H54 (cell line): ENCODE data around the gene JPH4.

Experiments used
- DNase-seq: peaks from one replicate; pipeline ENCODE4 v3.0.0; 2011; ENCODE audit warnings: low spot score, mixed read lengths; ENCODE audit not compliant: insufficient read length
- FAIRE-seq: peaks from 3 replicates; lab custom pipeline; 2011; peaks lifted over from hg19 to GRCh38; lab: Jason Lieb, UNC
- POLR2A ChIP-seq: IDR thresholded peaks from 2 replicates; pipeline ENCODE4 v1.6.1; 2011; ENCODE audit warnings: low read depth, mild to moderate bottlenecking, low read length

JPH4 gene

DNA sequence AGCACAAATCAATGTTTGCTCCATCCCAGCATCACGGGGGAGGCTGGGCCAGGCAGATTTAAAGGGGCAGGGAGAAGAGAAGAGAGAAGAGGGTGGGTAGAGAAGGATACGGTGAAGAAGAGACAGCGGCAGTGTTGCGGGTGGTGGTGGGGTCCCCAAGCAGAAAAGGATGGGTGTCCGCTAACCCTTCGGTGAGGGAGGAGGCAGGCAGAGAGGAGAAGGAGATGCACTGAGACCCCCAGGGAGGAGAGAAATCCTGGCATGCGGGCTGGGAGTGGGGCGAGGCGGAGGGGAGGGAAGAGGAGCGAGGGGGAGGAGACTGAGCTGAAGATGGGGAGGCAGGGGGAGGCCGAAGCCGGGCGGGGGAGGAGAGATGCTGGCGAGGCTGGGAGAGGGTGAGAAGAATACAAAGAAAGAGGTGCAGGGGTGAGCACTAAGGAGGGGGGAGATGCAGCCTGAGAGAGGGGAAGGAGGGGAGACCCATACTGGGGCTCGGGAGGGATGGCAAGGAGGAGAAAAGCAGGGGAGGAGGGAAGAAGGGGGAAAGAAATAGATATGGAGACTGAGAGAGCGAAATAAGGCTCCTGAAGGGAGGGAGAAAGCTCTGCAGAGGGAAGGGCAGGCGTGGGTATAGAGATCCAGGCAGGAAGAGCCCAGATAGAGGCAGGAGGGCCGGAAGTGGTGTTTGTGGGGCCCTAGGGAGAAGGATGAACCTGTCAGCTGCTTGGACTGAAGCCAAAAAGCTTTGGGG is at the start of gene JPH4:
TSS of gene JPH4 (minus strand) at position 231 of the 751 bp plus-strand sequence. CDS start 1,337 bp downstream, outside the sequence.
- FAIRE-seq (no peak), DNase-seq (peak; percentile 42)
- TF ChIP-seq POLR2A: no peak

DNA sequence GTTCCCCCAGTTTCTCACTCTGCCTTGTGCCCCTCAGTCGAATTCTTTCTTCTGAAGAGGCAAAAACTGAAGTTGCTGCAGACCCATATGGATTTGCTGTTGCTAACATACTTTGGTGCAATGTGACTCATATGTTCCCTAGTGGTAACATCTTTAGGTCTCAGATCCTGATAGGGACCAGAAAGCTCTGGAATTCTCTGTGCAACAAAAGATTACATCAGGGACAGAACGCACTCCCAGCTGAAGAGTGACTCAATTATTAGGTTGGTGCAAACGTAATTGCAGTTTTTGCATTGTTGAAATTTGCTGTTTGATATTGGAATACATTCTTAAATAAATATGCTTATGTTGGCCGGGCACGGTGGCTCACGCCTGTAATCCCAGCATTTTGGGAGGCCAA is 49.4 kb upstream of the JPH4 start:
- DNase-seq (no peak), FAIRE-seq (no peak)
- TF ChIP-seq POLR2A: no peak

DNA sequence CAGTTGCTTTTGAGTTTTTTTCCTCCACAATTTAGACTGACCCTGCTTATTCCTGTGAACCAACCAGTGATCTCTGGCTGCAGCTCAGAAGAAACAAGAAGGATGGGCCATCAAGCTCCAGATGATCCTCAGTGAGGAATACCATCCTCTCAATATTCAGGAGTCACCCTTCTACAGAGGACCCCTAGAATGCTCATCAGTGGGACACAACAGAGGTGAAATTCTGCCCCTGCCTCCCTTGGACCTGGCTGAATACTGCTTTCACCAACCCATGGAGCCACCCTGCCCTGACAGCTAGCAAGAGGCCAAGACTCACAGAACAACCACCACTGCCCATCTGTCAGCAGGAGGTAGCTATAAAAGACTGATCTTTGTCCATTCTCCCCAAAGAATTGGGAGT is 48.4 kb upstream of the JPH4 start:
- DNase-seq: no peak
- no peak for TF ChIP-seq POLR2A
- no peak for FAIRE-seq

DNA sequence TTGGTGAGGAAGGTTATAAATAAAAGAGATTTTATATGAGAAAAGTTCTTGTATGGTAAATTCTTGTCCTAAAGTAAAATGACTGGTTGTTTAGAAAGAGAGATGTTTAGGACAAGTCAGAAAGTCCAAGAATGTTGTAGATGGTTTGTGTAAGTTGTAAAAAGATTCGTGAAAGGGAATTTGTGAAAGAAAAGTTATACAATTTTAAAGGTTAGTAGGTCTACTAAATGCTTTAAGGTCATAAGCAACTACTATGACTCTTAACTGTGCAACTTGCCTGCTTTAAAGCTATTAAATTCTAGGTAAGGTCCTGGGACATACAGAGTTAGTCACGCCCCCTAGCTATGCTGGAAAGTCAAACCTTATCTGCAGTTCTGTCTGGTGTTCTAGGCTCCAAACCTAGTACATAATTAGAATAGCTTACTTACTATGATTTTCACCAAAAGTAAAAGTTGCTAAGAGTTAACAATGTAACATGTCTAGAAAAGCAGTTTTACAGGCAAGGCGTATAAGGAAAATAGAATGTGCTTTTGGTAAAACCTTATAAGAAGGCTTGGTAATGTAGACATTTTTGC is 46.3 kb upstream of the JPH4 start:
- TF ChIP-seq POLR2A: no peak
- DNase-seq: no peak
- FAIRE-seq: no peak

DNA sequence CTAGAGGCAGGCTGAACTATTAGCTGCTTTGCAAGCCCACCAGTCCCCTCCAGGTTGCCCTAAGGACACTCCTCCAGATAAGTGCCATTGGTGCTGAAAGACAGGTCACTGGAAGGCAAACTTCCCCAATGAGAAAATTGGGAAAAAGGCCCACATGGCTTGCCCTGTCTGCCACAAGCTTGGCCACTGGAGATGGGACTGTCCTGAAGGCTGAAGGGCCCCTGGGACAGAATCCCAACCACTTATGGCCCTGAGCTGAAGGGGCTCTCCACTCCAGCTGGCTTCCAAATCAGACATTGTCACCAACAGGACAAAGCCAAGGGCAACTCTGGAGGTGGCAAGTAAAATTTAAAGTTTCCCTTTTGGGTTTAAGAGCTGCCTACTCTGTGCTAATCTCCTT is 45.4 kb upstream of the JPH4 start:
- no peak for FAIRE-seq
- DNase-seq: no peak
- no peak for TF ChIP-seq POLR2A

DNA sequence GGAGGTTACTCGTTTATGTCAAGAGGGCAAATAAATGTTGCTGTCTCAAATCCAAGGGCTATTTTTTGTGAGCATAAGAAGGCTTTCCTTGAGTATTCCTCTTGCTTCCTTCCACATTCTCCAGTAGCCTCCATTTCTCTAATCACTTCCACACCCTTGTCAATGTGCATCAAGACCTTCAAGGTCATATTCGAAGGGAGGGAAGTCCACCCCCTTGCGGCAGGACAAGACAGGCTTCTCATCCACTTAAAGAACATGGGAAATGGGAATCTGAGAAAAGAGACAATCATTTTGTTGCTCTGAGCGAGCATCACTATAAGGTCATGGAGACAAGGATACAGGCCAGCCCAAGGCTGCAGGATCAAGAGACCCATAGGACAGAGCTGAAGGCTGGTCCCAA is 44.4 kb upstream of the JPH4 start:
- DNase-seq: no peak
- FAIRE-seq: no peak
- no peak for TF ChIP-seq POLR2A

DNA sequence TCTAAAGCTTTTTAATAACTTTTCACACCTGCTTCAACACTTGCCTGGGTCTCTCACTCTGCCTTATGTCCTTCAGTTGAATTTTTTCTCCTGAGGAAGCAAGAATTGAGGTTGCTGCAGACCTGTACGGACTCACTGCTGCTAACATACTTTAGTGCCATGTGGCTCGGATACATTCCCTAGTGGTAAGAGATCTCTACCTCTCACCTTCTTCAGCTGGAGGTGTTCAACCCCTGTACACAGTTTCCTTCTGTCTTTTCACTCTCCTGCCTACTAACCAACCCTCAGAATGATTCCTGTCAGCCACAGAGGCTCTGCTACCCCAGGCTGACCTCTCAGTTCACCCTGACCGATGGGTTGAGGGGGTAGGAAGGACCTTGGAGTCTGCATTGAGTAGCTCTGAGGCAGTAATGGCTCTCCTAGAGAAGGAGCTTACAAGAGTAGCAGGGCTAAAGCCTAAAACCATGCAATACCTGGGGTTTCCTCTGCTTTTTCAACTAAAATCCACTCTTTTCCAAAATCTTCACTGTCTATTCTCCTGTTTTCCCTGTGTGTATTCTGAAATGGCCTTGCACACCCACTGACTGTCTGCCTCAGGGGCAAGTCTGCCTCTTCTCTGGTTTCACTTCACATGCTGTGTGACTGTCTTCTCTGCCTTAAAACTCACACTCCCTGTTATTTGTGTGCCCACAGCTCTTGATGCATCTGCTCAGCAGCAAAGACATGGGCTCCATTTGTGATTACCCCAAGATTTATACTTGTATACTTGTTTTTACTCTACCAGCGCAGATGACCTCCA is 43.5 kb upstream of the JPH4 start:
- DNase-seq (no peak), FAIRE-seq (no peak)
- TF ChIP-seq POLR2A: no peak

DNA sequence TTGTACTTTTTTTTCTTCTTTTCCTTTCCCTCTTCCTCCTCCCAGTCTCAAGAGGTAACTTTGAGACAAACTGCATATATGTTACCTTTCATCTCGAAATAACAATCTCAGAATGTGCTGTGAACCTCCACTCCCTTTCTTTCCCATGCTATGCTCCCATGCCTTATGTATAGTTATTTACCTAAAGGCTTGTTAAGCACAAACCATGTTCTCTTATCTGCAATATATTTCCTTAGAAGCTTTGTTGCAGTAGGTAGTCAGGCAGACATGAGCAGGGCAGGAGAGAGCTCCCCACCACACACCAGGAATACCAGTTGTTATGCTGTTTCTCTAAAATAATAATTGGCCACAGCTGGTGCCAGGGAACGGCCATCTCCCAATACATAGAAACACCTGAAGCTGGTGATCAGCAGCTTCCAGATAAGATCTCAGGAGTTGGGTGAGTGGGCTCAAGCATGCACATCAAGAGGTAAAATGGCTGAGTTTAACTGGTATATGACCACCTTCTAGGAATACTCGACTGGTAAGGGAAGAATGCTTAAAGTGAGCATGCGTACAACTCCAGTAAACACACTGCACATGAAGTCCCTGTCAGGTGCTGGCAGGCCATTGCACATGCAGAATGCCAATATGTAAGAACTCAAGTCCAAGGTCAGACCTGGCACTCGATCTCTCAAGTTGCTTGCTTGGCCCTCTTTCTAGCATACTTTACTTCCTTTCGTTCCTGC is 42.8 kb upstream of the JPH4 start:
- DNase-seq (no peak), FAIRE-seq (no peak)
- TF ChIP-seq POLR2A: no peak

DNA sequence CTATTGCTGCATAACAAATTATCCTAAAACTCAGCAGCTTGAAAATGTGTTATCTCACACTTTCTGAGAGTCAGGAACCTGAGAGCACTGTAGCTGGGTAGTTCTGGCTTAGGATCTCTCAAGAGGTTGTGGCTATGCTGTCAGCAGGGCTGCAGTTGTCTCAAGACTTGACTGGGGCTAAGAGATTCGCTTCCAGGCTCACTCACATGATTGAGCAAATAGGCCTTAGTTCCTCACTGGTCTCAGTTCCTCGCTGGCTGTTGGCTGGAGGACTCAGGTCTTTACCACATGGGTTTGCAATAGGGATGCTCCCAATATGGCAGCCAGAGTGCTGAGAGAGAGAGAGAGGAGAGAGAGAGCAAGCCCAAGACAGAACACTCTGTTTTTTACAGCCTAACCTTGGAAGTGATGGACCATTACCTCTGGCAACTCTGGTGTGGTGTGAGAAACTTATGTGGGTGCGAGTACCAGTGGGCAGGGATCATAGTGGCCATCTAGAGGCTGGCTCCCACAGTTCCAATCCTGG is 41.6 kb upstream of the JPH4 start:
- TF ChIP-seq POLR2A: no peak
- DNase-seq: no peak
- FAIRE-seq: no peak

DNA sequence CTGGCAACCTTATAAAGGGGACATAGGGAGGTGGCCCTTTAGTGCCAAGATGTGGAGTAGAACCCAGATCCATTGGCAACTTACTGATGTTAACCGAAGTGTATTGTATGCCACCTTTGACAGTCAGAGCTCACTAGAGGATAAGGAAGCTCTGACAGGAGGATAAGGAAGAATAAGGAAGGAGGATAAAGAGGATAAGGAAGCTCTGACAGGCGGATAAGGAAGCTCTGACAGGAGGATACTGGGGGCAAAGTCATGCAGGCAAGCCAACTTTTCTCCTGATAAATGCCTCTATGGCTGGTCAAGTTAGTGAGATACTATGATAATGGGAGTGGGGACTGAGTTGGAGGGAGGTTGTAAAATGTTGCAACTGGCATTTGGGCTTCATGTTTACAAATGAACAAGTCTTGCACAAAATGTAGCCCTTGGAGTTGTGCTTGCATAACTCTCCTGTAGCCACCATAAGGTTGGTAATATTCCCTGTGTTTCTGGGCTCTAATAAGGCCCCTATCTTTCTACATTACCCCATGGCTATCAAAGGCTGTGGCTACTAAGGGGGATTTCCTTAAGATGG is 39.9 kb upstream of the JPH4 start:
- no peak for TF ChIP-seq POLR2A
- FAIRE-seq (no peak), DNase-seq (no peak)

DNA sequence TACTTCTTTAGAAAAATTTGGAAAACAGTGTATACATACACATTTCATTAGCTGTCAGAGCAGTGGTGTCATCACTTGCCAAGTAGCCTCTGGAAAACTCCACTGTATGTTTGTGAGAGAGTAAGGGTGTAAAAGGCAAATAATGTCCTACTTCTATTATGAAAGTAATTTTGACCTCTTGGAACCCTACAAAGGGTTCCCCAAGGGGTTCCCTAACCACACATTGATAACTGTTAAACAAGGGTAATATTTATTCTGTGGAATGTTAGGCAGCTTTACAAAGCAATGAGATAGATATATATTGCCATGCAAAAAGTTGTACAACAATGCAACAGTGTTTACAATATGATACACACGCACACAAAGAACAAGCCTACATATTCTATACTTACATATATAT is 38.9 kb upstream of the JPH4 start:
- FAIRE-seq (no peak), DNase-seq (no peak)
- no peak for TF ChIP-seq POLR2A

DNA sequence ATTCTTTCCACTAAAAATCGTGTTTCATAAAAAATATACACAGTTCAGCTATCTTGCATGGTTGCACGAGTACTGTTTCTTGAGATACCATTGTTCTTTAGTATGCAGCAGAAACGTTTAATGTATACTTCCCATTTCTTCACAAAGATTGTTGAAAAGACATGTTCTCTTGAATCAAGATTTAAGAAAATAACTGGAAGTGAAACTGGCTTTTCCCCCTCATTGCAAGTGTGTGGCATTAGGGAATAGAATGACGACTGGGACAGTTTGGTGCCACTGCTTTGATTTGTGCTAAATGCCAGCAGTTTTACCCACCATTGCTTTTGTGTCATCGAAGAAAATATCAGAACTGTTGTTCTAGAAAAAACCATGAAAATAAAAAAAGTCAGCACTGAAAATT is 37.3 kb upstream of the JPH4 start:
- DNase-seq (no peak), FAIRE-seq (no peak)
- no peak for TF ChIP-seq POLR2A

DNA sequence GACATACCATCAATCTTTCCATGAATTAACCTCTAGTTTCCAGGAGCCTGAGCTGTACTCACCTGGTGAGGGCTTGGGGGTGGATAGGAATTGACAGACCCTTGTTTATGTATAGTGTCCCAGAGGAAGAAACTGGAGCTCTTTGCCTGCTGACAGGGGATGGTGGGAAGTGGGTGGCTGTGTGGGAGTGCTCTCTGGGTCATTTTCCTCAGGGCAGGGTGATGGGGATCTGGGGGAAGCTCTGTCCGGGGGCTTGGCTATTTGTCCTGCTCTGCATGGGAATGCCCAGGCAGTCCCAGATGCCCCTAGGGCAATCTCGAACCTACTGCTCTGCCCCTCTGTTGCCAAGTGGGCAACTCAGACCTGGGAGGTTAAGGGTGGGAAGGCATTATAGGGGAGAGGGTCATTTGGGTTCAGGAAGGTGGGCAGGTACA is 35.8 kb upstream of the JPH4 start:
- no peak for TF ChIP-seq POLR2A
- no peak for FAIRE-seq
- DNase-seq: no peak
